OCI-LY7 (cell line): Measurements from ENCODE around the gene CLCF1. TPM values are rescaled to one million over a fixed set of nuclear protein-coding genes. Genes with fewer than 3 reads are reported as not detected.

Experiments used
- BruUV-seq: library from RNA; stranded (reverse); fragments of 400-500 nt; replicated peaks from 2 replicates; lab custom pipeline; 2021; lab: Mats Ljungman, UMichigan
- CTCF ChIA-PET: fragments of 300-600 bp; sonication (Branson Sonifier 250); formaldehyde crosslinking; loops from one replicate; lab custom pipeline; 2022; ENCODE audit warnings: antibody characterized with exemption; ENCODE audit not compliant: unreplicated experiment; lab: Charles Lee
- POLR2A ChIA-PET: fragments of 300-600 bp; sonication (Branson Sonifier 250); formaldehyde crosslinking; loops from one replicate; lab custom pipeline; 2022; ENCODE audit warnings: antibody characterized with exemption; lab: Charles Lee
- DNase-seq: peaks from one replicate; pipeline ENCODE4 v3.0.0-alpha.2; 2015; ENCODE audit warnings: low spot score
- H2AFZ ChIP-seq: fragments of 200-600 bp; sonication (generic), shearing (Covaris generic); 2 replicates; pipeline ENCODE4 v1.6.1; 2014; ENCODE audit warnings: mild to moderate bottlenecking, antibody characterized with exemption, low read length, moderate library complexity
- H3K27ac ChIP-seq: fragments of 200-600 bp; sonication (generic); 2 replicates; pipeline ENCODE4 v1.5.1; 2014; ENCODE audit warnings: mixed run types, low read depth, mild to moderate bottlenecking, moderate library complexity, low read length, inconsistent platforms; ENCODE audit not compliant: poor library complexity, severe bottlenecking
- H3K36me3 ChIP-seq: fragments of 200-600 bp; sonication (generic); 2 replicates; pipeline ENCODE4 v1.6.1; 2014; ENCODE audit warnings: mild to moderate bottlenecking, antibody characterized with exemption, low read length, moderate library complexity, mixed read lengths; ENCODE audit not compliant: insufficient read depth
- H3K4me1 ChIP-seq: fragments of 200-600 bp; sonication (generic); 2 replicates; pipeline ENCODE4 v1.5.1; 2014; ENCODE audit warnings: mild to moderate bottlenecking, low read length; ENCODE audit not compliant: insufficient read depth, poor library complexity, severe bottlenecking
- H3K4me2 ChIP-seq: fragments of 200-600 bp; sonication (generic); 2 replicates; pipeline ENCODE4 v1.6.1; 2014; ENCODE audit warnings: mild to moderate bottlenecking, low read length
- H3K4me3 ChIP-seq: fragments of 200-600 bp; sonication (generic); 2 replicates; pipeline ENCODE4 v1.5.1; 2014; ENCODE audit warnings: mild to moderate bottlenecking, low read depth, low read length; ENCODE audit not compliant: poor library complexity, severe bottlenecking
- H3K79me2 ChIP-seq: fragments of 200-600 bp; sonication (generic); 2 replicates; pipeline ENCODE4 v1.6.1; 2016; ENCODE audit warnings: low read depth, mild to moderate bottlenecking, low read length, moderate library complexity, mixed read lengths; ENCODE audit not compliant: insufficient read depth
- H3K9me2 ChIP-seq: fragments of 200-600 bp; sonication (generic); 2 replicates; pipeline ENCODE4 v1.6.1; 2016; ENCODE audit warnings: mild to moderate bottlenecking, low read length, mixed read lengths; ENCODE audit not compliant: insufficient read depth
- H3K9me3 ChIP-seq: fragments of 200-600 bp; sonication (generic); 2 replicates; pipeline ENCODE4 v1.6.1; 2014; ENCODE audit warnings: mild to moderate bottlenecking, mixed run types, low read length, mixed read lengths
- H4K20me1 ChIP-seq: fragments of 200-600 bp; sonication (generic); 2 replicates; pipeline ENCODE4 v1.6.1; 2014; ENCODE audit warnings: mild to moderate bottlenecking, antibody characterized with exemption, low read length, moderate library complexity, mixed read lengths; ENCODE audit not compliant: insufficient read depth
- CTCF ChIP-seq: fragments of 200-600 bp; sonication (generic); conservative IDR thresholded peaks from 2 replicates; pipeline ENCODE4 v1.5.1; 2014; ENCODE audit warnings: mild to moderate bottlenecking, antibody characterized with exemption, low read length, moderate library complexity, mixed read lengths
- EZH2phosphoT487 ChIP-seq: fragments of 200-600 bp; sonication (generic); IDR thresholded peaks from 2 replicates; pipeline ENCODE4 v1.6.1; 2018; ENCODE audit warnings: low read depth, borderline replicate concordance, mild to moderate bottlenecking, mixed run types, antibody characterized with exemption, low read length, moderate library complexity, mixed read lengths
- intact Hi-C: fragments of 100-400 bp; cut with micrococcal nuclease; formaldehyde crosslinking; loops from one replicate; pipeline ENCODE4 v1.10.0; 2022; ENCODE audit not compliant: unreplicated experiment
- total RNA-seq, 2 experiments: library from RNA; depleted of rRNA in 1 of 2; stranded (reverse); fragments of >200 nt in 1 of 2; shearing (Covaris generic) in 1 of 2; gene quantifications; 2 replicates each; pipeline ENCODE4 v1.2.3, GENCODE V29; 2014 to 2022

The CLCF1 gene
- total RNA-seq, 2 experiments from 2014 or later = 0.34 to 0.35 TPM

DNA sequence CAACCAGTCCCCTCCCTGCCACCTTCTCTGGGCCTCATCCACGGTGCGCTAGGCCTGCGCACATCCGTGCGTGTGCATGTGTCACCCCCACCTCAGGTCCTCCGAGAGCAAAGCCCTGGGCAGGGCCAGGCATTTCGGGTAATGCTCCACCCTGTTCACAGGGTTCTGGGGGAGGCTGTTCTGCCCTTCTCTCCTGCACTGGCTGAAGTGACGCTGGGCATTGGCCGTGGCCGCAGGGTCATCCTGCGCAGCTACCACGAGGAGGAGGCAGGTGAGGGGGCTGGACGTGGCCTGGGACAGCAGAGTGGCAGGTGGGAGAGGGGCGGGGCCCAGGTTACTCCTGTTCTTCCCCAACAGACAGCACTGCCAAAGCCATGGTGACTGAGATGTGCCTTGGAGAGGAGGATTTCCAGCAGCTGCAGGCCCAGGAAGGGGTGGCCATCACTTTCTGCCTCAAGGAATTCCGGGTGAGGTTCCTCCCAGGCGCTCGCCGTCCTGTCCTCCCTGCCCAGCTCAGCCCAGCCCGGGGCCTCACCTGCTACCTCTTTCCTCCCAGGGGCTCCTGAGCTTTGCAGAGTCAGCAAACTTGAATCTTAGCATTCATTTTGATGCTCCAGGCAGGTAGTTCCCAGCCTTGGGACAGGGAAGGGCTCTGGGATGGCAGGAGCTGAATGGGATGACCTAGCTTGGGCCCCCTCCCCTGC is 22.3 kb upstream of the CLCF1 start:
- H3K79me2 ChIP-seq = peaks cover 23% of the 10 kb centered on the region; the same call in 1 of the 2 replicates
- intact Hi-C loops = no loop called here
- H3K4me2 ChIP-seq = no peak overlapping the region
- H3K4me3 ChIP-seq = no peak overlapping the region
- no peak overlapping the region for H3K27ac ChIP-seq
- H2AFZ ChIP-seq = no peak overlapping the region
- H4K20me1 ChIP-seq = 0 out of 2 replicates have a peak, but pooled peaks cover 6% of the 10 kb centered on the region
- BruUV-seq = no TSS peak
- peaks cover 33% of the 10 kb centered on the region for H3K4me1 ChIP-seq
- peaks cover 69% of the 10 kb centered on the region for H3K36me3 ChIP-seq
- ChIA-PET POLR2A (no interaction called here), CTCF (no interaction called here)
- H3K9me3 ChIP-seq = no peaks in the 10 kb centered on the region
- no peaks in the 10 kb centered on the region for H3K9me2 ChIP-seq
- DNase-seq = no peak
- TF ChIP-seq CTCF = no peak
- TF ChIP-seq EZH2phosphoT487 = no peak

DNA sequence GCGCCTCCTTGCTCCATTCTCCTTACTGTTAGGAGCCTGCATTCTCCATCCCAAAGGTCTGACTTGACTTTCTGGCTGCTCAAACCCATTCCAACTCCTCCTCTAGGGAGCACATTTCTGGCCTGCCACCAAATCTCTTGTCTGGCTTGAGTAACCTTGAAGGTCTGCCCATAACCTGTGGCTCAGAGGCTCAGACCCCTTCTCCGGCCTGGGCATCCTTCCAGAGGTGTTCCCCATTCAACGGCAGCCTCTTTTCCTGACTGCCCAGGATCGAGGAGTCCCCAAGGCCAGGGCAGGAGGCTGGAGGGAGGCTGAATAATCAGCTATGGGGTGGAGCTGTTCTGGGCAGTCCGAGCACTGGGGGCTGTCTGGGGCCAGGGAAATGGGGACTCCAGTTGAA is 20.6 kb upstream of the CLCF1 start:
- no TSS peak for BruUV-seq
- peaks cover 19% of the 10 kb centered on the region; the same call in 1 of the 2 replicates for H3K79me2 ChIP-seq
- H3K4me1 ChIP-seq = peaks cover 34% of the 10 kb centered on the region
- no peak overlapping the region for H3K4me3 ChIP-seq
- POLR2A ChIA-PET = interaction anchor here (1.0 kb wide), 1 partner anchor 10 kb away, joined by 6 read pairs; the partner anchor contains the start of gene TBC1D10C
- H3K9me2 ChIP-seq = no peaks in the 10 kb centered on the region
- no peak overlapping the region for H3K4me2 ChIP-seq
- H3K36me3 ChIP-seq = peaks cover 54% of the 10 kb centered on the region
- CTCF ChIA-PET = no interaction called here
- no peaks in the 10 kb centered on the region for H4K20me1 ChIP-seq
- no peak for DNase-seq
- H3K27ac ChIP-seq = no peak overlapping the region
- no peak for TF ChIP-seq EZH2phosphoT487
- no peak for TF ChIP-seq CTCF
- intact Hi-C loops = no loop called here
- H3K9me3 ChIP-seq = no peaks in the 10 kb centered on the region
- H2AFZ ChIP-seq = no peak overlapping the region

GRCh38 chr11:67393437-67393836 is 20.0 kb upstream of the CLCF1 start:
- ChIA-PET CTCF (no interaction called here), POLR2A (no interaction called here)
- Histone ChIP-seq H3K4me2 (no peak overlapping the region), H3K4me1 (peaks cover 34% of the 10 kb centered on the region), H3K27ac (no peak overlapping the region), H3K36me3 (peaks cover 48% of the 10 kb centered on the region), H4K20me1 (no peaks in the 10 kb centered on the region), H3K4me3 (no peak overlapping the region), H3K9me2 (no peaks in the 10 kb centered on the region), H2AFZ (no peak overlapping the region), H3K79me2 (peaks cover 19% of the 10 kb centered on the region; the same call in 1 of the 2 replicates), H3K9me3 (no peaks in the 10 kb centered on the region)
- DNase-seq = no peak
- no peak for TF ChIP-seq CTCF
- TF ChIP-seq EZH2phosphoT487 = no peak
- intact Hi-C loops = no loop called here
- BruUV-seq = no TSS peak
